Skeletal muscle satellite cell (primary cell): ENCODE measurements around the gene NME4. TPM values are rescaled to one million over a fixed set of nuclear protein-coding genes. Genes with fewer than 3 reads are reported as not detected.
A peak's percentile ranks its signal among the peaks of the same experiment; 100 is the strongest.

ENCODE experiments used
- H3K27me3 ChIP-seq: 2 replicates; pipeline ENCODE4 v1.7.0; 2013; ENCODE audit warnings: low read length; ENCODE audit not compliant: control insufficient read depth, insufficient read depth
- H3K36me3 ChIP-seq: 2 replicates; pipeline ENCODE4 v1.7.0; 2013; ENCODE audit warnings: mild to moderate bottlenecking, control low read depth, low read length; ENCODE audit not compliant: insufficient read depth
- H3K4me1 ChIP-seq: 2 replicates; pipeline ENCODE4 v1.7.0; 2013; ENCODE audit warnings: low read length; ENCODE audit not compliant: control insufficient read depth, insufficient read depth
- H3K4me2 ChIP-seq: 2 replicates; pipeline ENCODE4 v1.7.0; 2013; ENCODE audit warnings: mild to moderate bottlenecking, low read length
- H3K4me3 ChIP-seq: 2 replicates; pipeline ENCODE4 v1.7.0; 2013; ENCODE audit warnings: low read length
- H3K9ac ChIP-seq: 2 replicates; pipeline ENCODE4 v1.7.0; 2013; ENCODE audit warnings: mild to moderate bottlenecking, low read depth, low read length, moderate library complexity
- H3K9me3 ChIP-seq: replicated peaks from 2 replicates; pipeline ENCODE4 v1.7.0; 2013; ENCODE audit warnings: mild to moderate bottlenecking, control low read depth, low read length
- small RNA-seq: library from RNA; depleted of rRNA; stranded (forward); fragments of <200 nt; gene quantifications from one replicate; pipeline ENCODE3, GENCODE V24; 2012

Gene NME4

DNA sequence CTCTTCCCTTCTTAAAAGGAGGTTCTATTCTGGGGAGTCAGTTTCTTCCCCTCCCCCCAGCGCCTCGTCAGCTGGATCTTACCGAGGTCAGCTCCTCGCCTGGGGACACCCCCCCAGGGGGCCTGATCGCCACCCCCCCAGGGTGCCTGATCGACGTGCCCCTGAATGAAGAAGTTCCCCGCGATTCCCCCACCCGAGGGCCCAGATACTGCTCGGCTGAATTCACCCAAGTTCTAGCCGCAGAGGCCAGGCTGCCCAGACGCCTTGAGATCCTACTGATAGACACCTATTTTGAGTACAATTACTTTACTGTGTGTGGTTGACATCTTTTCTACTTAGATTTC is 29.9 kb downstream of the NME4 start:
- H3K4me2 ChIP-seq, result peak overlapping the region; percentile 85
- H3K9me3 ChIP-seq, result no peaks in the 10 kb centered on the region
- H3K27me3 ChIP-seq, result no peaks in the 10 kb centered on the region
- peaks cover 39% of the 10 kb centered on the region for H3K4me1 ChIP-seq
- H3K9ac ChIP-seq, result peak overlapping the region; percentile 74
- peak overlapping the region; percentile 88 for H3K4me3 ChIP-seq
- peaks cover 7% of the 10 kb centered on the region for H3K36me3 ChIP-seq

DNA sequence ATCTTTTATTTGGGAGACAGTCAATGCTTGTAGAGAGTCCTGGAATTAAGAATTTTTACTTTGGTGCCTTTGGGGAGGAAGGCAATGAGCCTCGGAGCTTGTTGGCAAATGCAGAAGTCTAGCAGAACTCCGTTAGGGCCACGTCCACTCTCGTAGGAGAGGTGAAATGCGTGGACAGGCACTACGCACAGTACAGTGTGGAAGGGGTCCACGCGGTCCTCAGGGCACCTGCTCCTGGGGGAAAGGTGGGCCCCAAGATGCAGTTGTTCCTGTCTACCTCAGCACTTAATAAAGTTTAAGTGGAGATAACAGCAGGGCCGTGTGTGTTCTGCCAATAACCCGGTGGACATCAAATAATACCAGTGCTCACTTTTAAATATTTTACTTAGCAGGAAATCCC is 30.3 kb downstream of the NME4 start:
- H3K9ac ChIP-seq, result peak overlapping the region; percentile 74

GRCh38 chr16:430904-431303 is 33.9 kb downstream of the NME4 start:
- H3K4me2 ChIP-seq, result no peak overlapping the region
- H3K9ac ChIP-seq, result no peak overlapping the region
- H3K36me3 ChIP-seq, result peaks cover 10% of the 10 kb centered on the region
- no peak overlapping the region for H3K4me3 ChIP-seq
- peaks cover 17% of the 10 kb centered on the region for H3K4me1 ChIP-seq
- no peaks in the 10 kb centered on the region for H3K27me3 ChIP-seq
- H3K9me3 ChIP-seq, result no peaks in the 10 kb centered on the region

More for the DNA sequence above, 30.3 kb downstream of the NME4 start:
- peak overlapping the region; percentile 88 for H3K4me3 ChIP-seq
- H3K36me3 ChIP-seq, result peaks cover 7% of the 10 kb centered on the region
- peak overlapping the region; percentile 85 for H3K4me2 ChIP-seq
- peaks cover 39% of the 10 kb centered on the region for H3K4me1 ChIP-seq
- no peaks in the 10 kb centered on the region for H3K27me3 ChIP-seq
- no peaks in the 10 kb centered on the region for H3K9me3 ChIP-seq

GRCh38 chr16:440627-441026 is 43.6 kb downstream of the NME4 start:
- Histone ChIP-seq H3K4me3 (no peak overlapping the region), H3K27me3 (no peaks in the 10 kb centered on the region), H3K36me3 (no peaks in the 10 kb centered on the region), H3K9me3 (no peaks in the 10 kb centered on the region), H3K4me1 (peaks cover 25% of the 10 kb centered on the region), H3K9ac (no peak overlapping the region), H3K4me2 (peak overlapping the region; percentile 19)

DNA sequence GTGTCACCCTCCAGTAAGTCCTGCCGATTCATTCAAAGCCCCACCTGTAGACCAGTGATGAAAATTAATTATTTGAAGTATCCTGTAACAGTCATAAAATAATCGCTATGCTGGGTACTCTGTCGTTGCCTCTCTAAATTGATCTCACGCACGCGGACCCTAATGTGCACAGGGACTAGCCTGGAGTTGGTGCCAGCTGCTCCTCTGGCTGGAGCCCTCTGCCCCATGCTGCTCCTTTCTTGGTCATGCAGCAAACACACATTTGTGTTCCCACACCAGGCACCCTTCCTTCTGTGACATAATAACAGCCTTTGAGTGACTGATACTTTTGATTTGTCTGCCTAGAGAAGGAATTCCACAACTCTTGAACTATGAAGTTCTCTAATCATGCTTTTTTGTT is 44.4 kb downstream of the NME4 start:
- H3K4me3 ChIP-seq, result no peak overlapping the region
- H3K9ac ChIP-seq, result no peak overlapping the region
- H3K4me1 ChIP-seq, result peaks cover 19% of the 10 kb centered on the region
- H3K4me2 ChIP-seq, result no peak overlapping the region
- H3K9me3 ChIP-seq, result no peaks in the 10 kb centered on the region
- H3K27me3 ChIP-seq, result no peaks in the 10 kb centered on the region
- no peaks in the 10 kb centered on the region for H3K36me3 ChIP-seq

- no peaks in the 10 kb centered on the region for H3K36me3 ChIP-seq
- H3K9ac ChIP-seq, result no peak overlapping the region
- H3K9me3 ChIP-seq, result no peaks in the 10 kb centered on the region
- H3K27me3 ChIP-seq, result no peaks in the 10 kb centered on the region
- no peak overlapping the region for H3K4me3 ChIP-seq
- H3K4me2 ChIP-seq, result peak overlapping the region; percentile 2
- peaks cover 19% of the 10 kb centered on the region for H3K4me1 ChIP-seq
Observed at GRCh38 chr16:442976-443375, 46.0 kb downstream of the NME4 start.

GRCh38 chr16:444027-444426 is 47.0 kb downstream of the NME4 start:
- Histone ChIP-seq H3K4me1 (peaks cover 19% of the 10 kb centered on the region), H3K4me3 (no peak overlapping the region), H3K4me2 (no peak overlapping the region), H3K36me3 (no peaks in the 10 kb centered on the region), H3K9ac (no peak overlapping the region), H3K9me3 (no peaks in the 10 kb centered on the region), H3K27me3 (no peaks in the 10 kb centered on the region)

GRCh38 chr16:445566-445965 is 48.6 kb downstream of the NME4 start:
- H3K27me3 ChIP-seq, result no peaks in the 10 kb centered on the region
- H3K36me3 ChIP-seq, result no peaks in the 10 kb centered on the region
- H3K4me1 ChIP-seq, result peaks cover 15% of the 10 kb centered on the region
- H3K9ac ChIP-seq, result no peak overlapping the region
- no peaks in the 10 kb centered on the region for H3K9me3 ChIP-seq
- no peak overlapping the region for H3K4me2 ChIP-seq
- no peak overlapping the region for H3K4me3 ChIP-seq

Small RNA genes lying within 50 kb of the gene (small RNA-seq; reads per million reads assigned to genes)
- gene RF00019, result not detected
